GM23248 (cell line): ENCODE results near the gene EPHB6. TPM values are rescaled to one million over a fixed set of nuclear protein-coding genes. Genes with fewer than 3 reads are reported as not detected.
A peak's percentile ranks its signal among the peaks of the same experiment; 100 is the strongest.

Experiments
- DNase-seq: peaks from one replicate; pipeline ENCODE4 v3.0.0-alpha.2; 2015
- H2AFZ ChIP-seq: fragments of 200-600 bp; sonication (generic); 2 replicates; pipeline ENCODE4 v1.6.1; 2016; ENCODE audit warnings: antibody characterized with exemption
- H3F3A ChIP-seq: fragments of 200-600 bp; sonication (generic); 2 replicates; pipeline ENCODE4 v1.6.1; 2016; ENCODE audit warnings: mild to moderate bottlenecking, antibody characterized with exemption, mixed run types; ENCODE audit not compliant: insufficient read depth
- H3K27ac ChIP-seq: fragments of 200-600 bp; sonication (generic); 2 replicates; pipeline ENCODE4 v1.5.1; 2016; ENCODE audit warnings: mild to moderate bottlenecking
- H3K27me3 ChIP-seq: fragments of 200-600 bp; sonication (generic); replicated peaks from 2 replicates; pipeline ENCODE4 v1.6.1; 2016; ENCODE audit warnings: mild to moderate bottlenecking; ENCODE audit not compliant: insufficient read depth
- H3K36me3 ChIP-seq: fragments of 200-600 bp; sonication (generic); 2 replicates; pipeline ENCODE4 v1.6.1; 2016; ENCODE audit warnings: low read depth, mild to moderate bottlenecking
- H3K4me1 ChIP-seq: fragments of 200-600 bp; sonication (generic); 2 replicates; pipeline ENCODE4 v1.6.1; 2016; ENCODE audit warnings: mild to moderate bottlenecking; ENCODE audit not compliant: insufficient read depth
- H3K4me2 ChIP-seq: fragments of 200-600 bp; sonication (generic); one replicate; pipeline ENCODE4 v1.6.1; 2016; ENCODE audit warnings: mild to moderate bottlenecking; ENCODE audit not compliant: unreplicated experiment
- H3K4me3 ChIP-seq: fragments of 200-600 bp; sonication (generic); 2 replicates; pipeline ENCODE4 v1.5.1; 2016; ENCODE audit warnings: mild to moderate bottlenecking
- H3K79me2 ChIP-seq: fragments of 200-600 bp; sonication (generic); 2 replicates; pipeline ENCODE4 v1.6.1; 2016; ENCODE audit warnings: mild to moderate bottlenecking; ENCODE audit not compliant: insufficient read depth
- H3K9ac ChIP-seq: fragments of 200-600 bp; sonication (generic); 2 replicates; pipeline ENCODE4 v1.6.1; 2016; ENCODE audit warnings: mild to moderate bottlenecking
- H3K9me2 ChIP-seq: fragments of 200-600 bp; sonication (generic); 2 replicates; pipeline ENCODE4 v1.6.1; 2016; ENCODE audit warnings: mixed run types, mild to moderate bottlenecking, moderate library complexity; ENCODE audit not compliant: insufficient read depth
- H3K9me3 ChIP-seq: fragments of 200-600 bp; sonication (generic); one replicate; pipeline ENCODE4 v1.6.1; 2017; ENCODE audit warnings: low read depth
- H4K20me1 ChIP-seq: fragments of 200-600 bp; sonication (generic); 2 replicates; pipeline ENCODE4 v1.6.0; 2016; ENCODE audit not compliant: insufficient read depth
- EZH2 ChIP-seq: fragments of 200-600 bp; sonication (generic); IDR thresholded peaks from 2 replicates; pipeline ENCODE4 v1.6.1; 2018; ENCODE audit warnings: antibody characterized with exemption, mild to moderate bottlenecking; ENCODE audit not compliant: insufficient read depth, poor library complexity, severe bottlenecking
- EZH2phosphoT487 ChIP-seq: fragments of 200-600 bp; sonication (generic); IDR thresholded peaks from 2 replicates; pipeline ENCODE4 v1.6.1; 2018; ENCODE audit warnings: antibody characterized with exemption, moderate library complexity, mild to moderate bottlenecking, low read depth; ENCODE audit not compliant: insufficient read depth
- WGBS, 2 experiments: methylation state at CpG; one replicate each; pipeline ENCODE4 v1.1.6; 2015 to 2017; ENCODE audit warnings: low lambda C conversion rate in 2 of 2, low coverage in 1 of 2; ENCODE audit errors: missing lambda C conversion rate in 2 of 2; 5-methylcytosine and 5-hydroxymethylcytosine counted together
- in situ Hi-C: fragments of 300-500 bp; cut with MboI; formaldehyde crosslinking; loops from 2 replicates; pipeline ENCODE4 v1.15.0; 2020
- polyA plus RNA-seq: library from polyadenylated mRNA; unstranded; fragments of >200 nt; fragmentation: Nextera tagmentation; extraction: Ambion mirVana; gene quantifications from 2 replicates; pipeline ENCODE4 v1.2.1, GENCODE V29; 2016
- total RNA-seq: library from RNA; depleted of rRNA; stranded (reverse); fragments of >200 nt; shearing (Covaris generic); gene quantifications from 2 replicates; pipeline ENCODE4 v1.2.3, GENCODE V29; 2014

EPHB6 gene
- total and polyA plus RNA-seq, 2 experiments from 2014 or later, result 0.11 to 1.2 TPM

GRCh38 chr7:142859411-142859810, 4.5 kb downstream of the EPHB6 start:
- H3K9ac ChIP-seq, result no peak overlapping the region
- in situ Hi-C loops, result no loop called here
- no peaks in the 10 kb centered on the region for H4K20me1 ChIP-seq
- no peak overlapping the region for H3K27ac ChIP-seq
- TF ChIP-seq EZH2phosphoT487 (no peak), EZH2 (no peak)
- H3K36me3 ChIP-seq, result no peaks in the 10 kb centered on the region
- H2AFZ ChIP-seq, result no peak overlapping the region
- no peaks in the 10 kb centered on the region for H3K9me2 ChIP-seq
- DNase-seq, result no peak
- H3K4me1 ChIP-seq, result no peaks in the 10 kb centered on the region
- H3K4me2 ChIP-seq, result no peak overlapping the region
- 0 out of 2 replicates have a peak, but pooled peaks cover 5% of the 10 kb centered on the region for H3F3A ChIP-seq
- H3K4me3 ChIP-seq, result no peak overlapping the region
- H3K79me2 ChIP-seq, result no peaks in the 10 kb centered on the region
- H3K27me3 ChIP-seq, result peaks cover 13% of the 10 kb centered on the region
- no peaks in the 10 kb centered on the region for H3K9me3 ChIP-seq

- no peak overlapping the region for H3K4me2 ChIP-seq
- H4K20me1 ChIP-seq, result no peaks in the 10 kb centered on the region
- no peak overlapping the region for H2AFZ ChIP-seq
- no peak overlapping the region for H3K9ac ChIP-seq
- H3K79me2 ChIP-seq, result no peaks in the 10 kb centered on the region
- WGBS, 2 experiments, result 4% methylated on average over 5 of the region's 5 CpGs
- H3K36me3 ChIP-seq, result no peaks in the 10 kb centered on the region
- H3K27me3 ChIP-seq, result peaks cover 13% of the 10 kb centered on the region
- H3K4me3 ChIP-seq, result no peak overlapping the region
- no peaks in the 10 kb centered on the region for H3K9me3 ChIP-seq
- H3K27ac ChIP-seq, result no peak overlapping the region
- TF ChIP-seq EZH2phosphoT487 (no peak), EZH2 (no peak)
- DNase-seq, result peak; percentile 81
- no peaks in the 10 kb centered on the region for H3K9me2 ChIP-seq
- H3K4me1 ChIP-seq, result no peaks in the 10 kb centered on the region
- H3F3A ChIP-seq, result 0 out of 2 replicates have a peak, but pooled peaks cover 5% of the 10 kb centered on the region
- in situ Hi-C loops, result no loop called here
Measured at GRCh38 chr7:142859829-142860228, 5.0 kb downstream of the EPHB6 start.

GRCh38 chr7:142860968-142861367, 6.1 kb downstream of the EPHB6 start:
- Histone ChIP-seq H3K36me3 (no peaks in the 10 kb centered on the region), H3F3A (0 out of 2 replicates have a peak, but pooled peaks cover 5% of the 10 kb centered on the region), H2AFZ (no peak overlapping the region), H4K20me1 (no peaks in the 10 kb centered on the region), H3K4me3 (no peak overlapping the region), H3K79me2 (no peaks in the 10 kb centered on the region), H3K9ac (no peak overlapping the region), H3K4me2 (no peak overlapping the region), H3K9me2 (no peaks in the 10 kb centered on the region), H3K9me3 (no peaks in the 10 kb centered on the region), H3K27me3 (peaks cover 6% of the 10 kb centered on the region), H3K27ac (no peak overlapping the region), H3K4me1 (no peaks in the 10 kb centered on the region)
- 66 to 67% methylated on average over 3 of the region's 3 CpGs for WGBS, 2 experiments
- in situ Hi-C loops, result no loop called here
- TF ChIP-seq EZH2phosphoT487, result no peak
- TF ChIP-seq EZH2, result no peak
- DNase-seq, result no peak

- H3F3A ChIP-seq, result 0 out of 2 replicates have a peak, but pooled peaks cover 5% of the 10 kb centered on the region
- no peak overlapping the region for H3K4me2 ChIP-seq
- H3K27ac ChIP-seq, result no peak overlapping the region
- in situ Hi-C loops, result no loop called here
- no peak overlapping the region for H2AFZ ChIP-seq
- no peaks in the 10 kb centered on the region for H3K4me1 ChIP-seq
- 74 to 75% methylated on average over 4 of the region's 4 CpGs for WGBS, 2 experiments
- peaks cover 6% of the 10 kb centered on the region for H3K27me3 ChIP-seq
- H3K9me2 ChIP-seq, result no peaks in the 10 kb centered on the region
- H3K4me3 ChIP-seq, result no peak overlapping the region
- no peak for DNase-seq
- no peaks in the 10 kb centered on the region for H3K36me3 ChIP-seq
- H3K9me3 ChIP-seq, result no peaks in the 10 kb centered on the region
- no peaks in the 10 kb centered on the region for H4K20me1 ChIP-seq
- TF ChIP-seq EZH2phosphoT487, result no peak
- no peak for TF ChIP-seq EZH2
- H3K9ac ChIP-seq, result no peak overlapping the region
- no peaks in the 10 kb centered on the region for H3K79me2 ChIP-seq
Measured at GRCh38 chr7:142862351-142862750, 7.5 kb downstream of the EPHB6 start.

- 49 to 53% methylated on average over 7 of the region's 7 CpGs for WGBS, 2 experiments
- no peak overlapping the region for H2AFZ ChIP-seq
- H3F3A ChIP-seq, result 0 out of 2 replicates have a peak, but pooled peaks cover 5% of the 10 kb centered on the region
- no peaks in the 10 kb centered on the region for H3K79me2 ChIP-seq
- no peaks in the 10 kb centered on the region for H3K9me3 ChIP-seq
- no peak overlapping the region for H3K9ac ChIP-seq
- no peak overlapping the region for H3K4me2 ChIP-seq
- H3K36me3 ChIP-seq, result no peaks in the 10 kb centered on the region
- H4K20me1 ChIP-seq, result no peaks in the 10 kb centered on the region
- no peak overlapping the region for H3K4me3 ChIP-seq
- H3K4me1 ChIP-seq, result no peaks in the 10 kb centered on the region
- DNase-seq, result no peak
- in situ Hi-C loops, result no loop called here
- peaks cover 6% of the 10 kb centered on the region for H3K27me3 ChIP-seq
- H3K27ac ChIP-seq, result no peak overlapping the region
- H3K9me2 ChIP-seq, result no peaks in the 10 kb centered on the region
- TF ChIP-seq EZH2phosphoT487 (no peak), EZH2 (no peak)
Measured at GRCh38 chr7:142862786-142863400, 8.0 kb downstream of the EPHB6 start.
